Type B pancreatic cell (in vitro differentiated cells): ENCODE measurements around the gene RBM7. TPM values are rescaled to one million over a fixed set of nuclear protein-coding genes. Genes with fewer than 3 reads are reported as not detected.

Experiments
- DNase-seq: peaks from one replicate; pipeline ENCODE4 v3.0.0; 2021; ENCODE audit warnings: mixed read lengths; ENCODE audit not compliant: unreplicated experiment; ENCODE audit errors: extremely low spot score
- H3K27ac Mint-ChIP-seq: 2 replicates; pipeline ENCODE4 v1.8.0; 2021; ENCODE audit warnings: mild to moderate bottlenecking, mixed read lengths
- H3K27me3 Mint-ChIP-seq: 2 replicates; pipeline ENCODE4 v1.8.0; 2021; ENCODE audit warnings: mixed read lengths
- H3K36me3 Mint-ChIP-seq: 2 replicates; pipeline ENCODE4 v1.8.0; 2021; ENCODE audit warnings: mixed read lengths
- H3K4me1 Mint-ChIP-seq: one replicate; pipeline ENCODE4 v1.8.0; 2021; ENCODE audit warnings: mixed read lengths; ENCODE audit not compliant: unreplicated experiment
- H3K4me3 Mint-ChIP-seq: 2 replicates; pipeline ENCODE4 v1.8.0; 2021; ENCODE audit warnings: mild to moderate bottlenecking, mixed read lengths
- H3K9me3 Mint-ChIP-seq: 2 replicates; pipeline ENCODE4 v1.8.0; 2021; ENCODE audit warnings: mixed read lengths
- total RNA-seq: library from RNA; stranded (reverse); gene quantifications from 2 replicates; pipeline ENCODE4 v1.2.1, GENCODE V29; 2021; ENCODE audit warnings: low replicate concordance
- TF ChIP-seq, protein P1 (sequence below): fragments of 200-600 bp; sonication (generic); conservative IDR thresholded peaks from 2 replicates; pipeline ENCODE4 v1.5.0; 2021; ENCODE audit warnings: antibody characterized with exemption, mild to moderate bottlenecking

Gene RBM7
- total RNA-seq, 1 donor from 2014 or later = 32.6 TPM

DNA sequence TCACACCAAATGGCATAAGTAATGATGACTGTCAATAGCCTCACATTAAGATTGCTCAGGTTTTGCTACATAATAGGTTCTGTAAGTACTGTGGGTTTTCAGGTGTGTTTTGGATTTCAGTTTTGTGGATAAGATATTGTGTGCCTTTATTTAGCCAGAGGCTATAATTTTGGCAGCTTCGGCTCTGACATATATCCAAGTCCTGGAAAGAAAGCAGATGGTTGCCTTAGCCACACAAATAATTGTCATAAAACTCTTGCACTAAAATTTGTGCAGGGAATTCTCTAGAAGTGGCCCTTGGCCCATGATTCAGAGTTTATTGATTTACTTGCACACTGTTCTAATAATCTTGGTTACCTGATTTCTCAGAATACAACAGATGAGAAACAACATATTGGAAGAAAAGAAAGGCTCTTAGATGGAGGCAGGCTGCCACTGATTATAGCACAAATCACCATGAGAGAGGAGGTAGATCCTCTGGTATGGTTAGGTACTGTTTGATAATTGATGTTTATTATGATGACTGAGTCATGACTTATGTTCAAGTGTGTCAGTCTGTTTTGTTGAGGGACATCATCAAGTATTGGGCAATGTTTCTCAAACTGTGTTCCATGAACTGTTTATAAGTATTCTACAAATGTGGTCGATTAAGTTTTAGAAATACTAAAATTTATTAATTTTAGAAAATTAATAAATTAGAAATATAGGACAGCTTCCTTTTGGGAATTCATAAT, 48.5 kb downstream of the RBM7 start:
- H3K27ac Mint-ChIP-seq = no peak overlapping the region
- no peak overlapping the region for H3K4me3 Mint-ChIP-seq
- H3K4me1 Mint-ChIP-seq = peaks cover 9% of the 10 kb centered on the region
- DNase-seq = no peak
- H3K9me3 Mint-ChIP-seq = peaks cover 6% of the 10 kb centered on the region
- TF ChIP-seq, protein P1, sequence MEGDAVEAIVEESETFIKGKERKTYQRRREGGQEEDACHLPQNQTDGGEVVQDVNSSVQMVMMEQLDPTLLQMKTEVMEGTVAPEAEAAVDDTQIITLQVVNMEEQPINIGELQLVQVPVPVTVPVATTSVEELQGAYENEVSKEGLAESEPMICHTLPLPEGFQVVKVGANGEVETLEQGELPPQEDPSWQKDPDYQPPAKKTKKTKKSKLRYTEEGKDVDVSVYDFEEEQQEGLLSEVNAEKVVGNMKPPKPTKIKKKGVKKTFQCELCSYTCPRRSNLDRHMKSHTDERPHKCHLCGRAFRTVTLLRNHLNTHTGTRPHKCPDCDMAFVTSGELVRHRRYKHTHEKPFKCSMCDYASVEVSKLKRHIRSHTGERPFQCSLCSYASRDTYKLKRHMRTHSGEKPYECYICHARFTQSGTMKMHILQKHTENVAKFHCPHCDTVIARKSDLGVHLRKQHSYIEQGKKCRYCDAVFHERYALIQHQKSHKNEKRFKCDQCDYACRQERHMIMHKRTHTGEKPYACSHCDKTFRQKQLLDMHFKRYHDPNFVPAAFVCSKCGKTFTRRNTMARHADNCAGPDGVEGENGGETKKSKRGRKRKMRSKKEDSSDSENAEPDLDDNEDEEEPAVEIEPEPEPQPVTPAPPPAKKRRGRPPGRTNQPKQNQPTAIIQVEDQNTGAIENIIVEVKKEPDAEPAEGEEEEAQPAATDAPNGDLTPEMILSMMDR = no peak
- peaks cover 52% of the 10 kb centered on the region for H3K36me3 Mint-ChIP-seq
- no peaks in the 10 kb centered on the region for H3K27me3 Mint-ChIP-seq

DNA sequence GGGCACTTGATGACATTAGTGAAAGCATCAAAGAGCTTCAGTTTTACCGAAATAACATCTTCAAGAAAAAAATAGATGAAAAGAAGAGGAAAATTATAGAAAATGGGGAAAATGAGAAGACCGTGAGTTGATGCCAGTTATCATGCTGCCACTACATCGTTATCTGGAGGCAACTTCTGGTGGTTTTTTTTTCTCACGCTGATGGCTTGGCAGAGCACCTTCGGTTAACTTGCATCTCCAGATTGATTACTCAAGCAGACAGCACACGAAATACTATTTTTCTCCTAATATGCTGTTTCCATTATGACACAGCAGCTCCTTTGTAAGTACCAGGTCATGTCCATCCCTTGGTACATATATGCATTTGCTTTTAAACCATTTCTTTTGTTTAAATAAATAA, 49.4 kb downstream of the RBM7 start:
- Mint-ChIP-seq H3K27me3 (no peaks in the 10 kb centered on the region), H3K4me3 (no peak overlapping the region), H3K27ac (no peak overlapping the region), H3K9me3 (peaks cover 6% of the 10 kb centered on the region), H3K4me1 (no peaks in the 10 kb centered on the region), H3K36me3 (peaks cover 46% of the 10 kb centered on the region)
- DNase-seq = no peak
- TF ChIP-seq, protein P1 = no peak

DNA sequence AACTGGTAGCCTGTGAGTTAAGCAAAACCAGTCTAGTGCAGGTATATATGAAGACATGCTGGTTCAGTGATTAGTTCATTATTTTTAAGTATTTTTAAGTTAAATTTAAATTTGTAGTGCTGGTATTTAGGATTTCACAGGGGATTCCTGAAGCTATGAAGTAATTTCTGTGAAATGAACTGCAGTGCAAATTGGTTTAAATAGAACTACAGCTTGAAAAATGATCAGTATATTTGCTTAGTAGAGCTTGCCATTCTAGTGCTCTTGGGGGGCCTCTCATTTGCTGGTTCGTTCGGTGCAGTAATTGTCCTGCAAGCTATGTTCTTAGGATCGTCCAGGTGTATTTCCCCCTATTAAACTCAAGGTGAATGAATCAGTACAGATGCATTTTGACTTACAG, 51.9 kb downstream of the RBM7 start:
- H3K4me1 Mint-ChIP-seq = no peaks in the 10 kb centered on the region
- H3K9me3 Mint-ChIP-seq = no peaks in the 10 kb centered on the region
- no peak overlapping the region for H3K27ac Mint-ChIP-seq
- H3K4me3 Mint-ChIP-seq = no peak overlapping the region
- no peak for DNase-seq
- H3K36me3 Mint-ChIP-seq = peaks cover 34% of the 10 kb centered on the region
- H3K27me3 Mint-ChIP-seq = no peaks in the 10 kb centered on the region
- TF ChIP-seq, protein P1 = no peak

Other genes starting within 250 kb of the RBM7 start
- gene NNMT, start 104.3 kb upstream of the RBM7 start, total RNA-seq = 0.64 and 2.8 TPM in 2 replicates
- gene C11orf71, start 155 bp upstream of the RBM7 start, total RNA-seq = 11.8 and 15.5 TPM in 2 replicates
- 84.9 and 166 TPM in 2 replicates for gene REXO2, start 38.8 kb downstream of the RBM7 start, total RNA-seq
- gene NXPE1, start 159.2 kb downstream of the RBM7 start, total RNA-seq = 0.27 and 0.36 TPM in 2 replicates
- not detected in 2 replicates for gene NXPE4, start 195.1 kb downstream of the RBM7 start, total RNA-seq